ENCODE data around the gene CASQ1.

The CASQ1 gene

DNA sequence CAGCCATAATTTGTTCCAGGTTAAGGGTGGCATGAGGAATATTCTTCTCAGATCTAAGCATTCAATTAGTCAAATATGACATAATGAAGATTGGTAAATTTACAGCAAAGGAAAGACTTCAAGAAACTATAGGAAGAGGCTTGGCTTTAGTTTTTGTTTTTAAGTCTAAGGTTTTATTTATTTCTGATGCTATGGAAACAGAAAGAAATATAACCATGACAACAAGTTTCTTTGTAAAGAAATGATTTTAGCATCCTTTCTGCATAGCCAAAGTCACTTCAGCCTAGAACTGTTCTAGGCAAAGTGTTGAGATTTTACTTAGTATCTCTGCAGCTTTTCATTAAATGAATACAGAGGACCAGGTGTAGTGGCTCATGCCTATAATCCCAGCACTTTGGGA, 42.5 kb downstream of the CASQ1 start:
- no peak for DNase-seq

DNA sequence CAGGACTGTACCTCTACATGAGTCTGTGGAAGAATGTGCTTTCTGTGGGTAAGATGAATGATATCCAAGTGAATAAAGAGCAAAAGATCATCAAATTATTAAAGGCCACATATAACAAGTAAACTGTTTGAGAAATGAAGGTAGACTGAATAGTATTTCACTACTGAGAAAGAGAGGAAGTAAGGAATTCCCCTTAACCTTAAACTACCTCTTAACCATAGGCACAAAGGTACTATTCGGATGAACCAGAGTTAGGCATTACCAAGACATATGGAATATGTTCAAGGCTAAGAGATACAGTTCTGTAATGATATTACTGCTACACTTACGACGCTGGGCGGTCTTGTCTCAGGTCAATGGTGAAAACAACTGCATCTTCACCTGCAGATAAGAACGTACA, 46.4 kb downstream of the CASQ1 start:
- no peak for DNase-seq

DNA sequence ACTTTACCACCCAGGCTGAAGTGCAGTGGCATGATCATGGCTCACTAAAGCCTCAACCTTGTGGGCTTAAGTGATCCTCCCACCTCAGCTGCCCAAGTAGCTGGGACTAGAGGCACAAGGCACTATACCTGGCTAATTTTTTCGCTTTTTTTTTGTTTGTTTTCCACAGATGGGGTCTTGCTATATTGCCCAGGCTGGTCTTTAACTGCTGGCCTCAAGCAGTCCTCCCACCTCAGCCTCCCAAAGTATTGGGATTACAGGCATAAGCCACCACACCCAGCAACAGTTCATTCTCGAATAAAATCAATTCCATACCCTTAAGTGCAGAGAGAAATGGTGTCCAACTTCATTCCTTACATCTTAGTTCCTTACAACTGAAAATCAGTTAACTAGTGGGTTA, 47.2 kb downstream of the CASQ1 start:
- DNase-seq = no peak

DNA sequence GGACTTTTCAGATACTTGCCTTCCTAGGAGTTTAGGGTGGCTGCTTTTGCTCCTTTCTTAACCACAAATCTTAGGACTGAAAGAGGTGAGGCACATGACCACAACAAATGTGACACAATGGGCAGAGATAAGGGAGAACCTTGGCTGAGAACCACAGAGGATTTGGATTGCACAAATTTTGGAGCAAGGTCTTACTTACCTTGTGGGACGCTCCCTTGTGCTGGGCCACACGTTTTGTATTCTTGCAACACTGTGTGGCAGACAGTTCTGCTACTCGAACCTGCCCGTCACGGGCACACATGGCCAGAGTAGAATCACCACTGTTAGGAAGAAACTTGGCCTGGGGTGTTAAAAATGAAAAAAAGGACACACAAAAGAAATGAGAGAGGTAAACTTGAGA, 48.0 kb downstream of the CASQ1 start:
- DNase-seq = no peak

DNA sequence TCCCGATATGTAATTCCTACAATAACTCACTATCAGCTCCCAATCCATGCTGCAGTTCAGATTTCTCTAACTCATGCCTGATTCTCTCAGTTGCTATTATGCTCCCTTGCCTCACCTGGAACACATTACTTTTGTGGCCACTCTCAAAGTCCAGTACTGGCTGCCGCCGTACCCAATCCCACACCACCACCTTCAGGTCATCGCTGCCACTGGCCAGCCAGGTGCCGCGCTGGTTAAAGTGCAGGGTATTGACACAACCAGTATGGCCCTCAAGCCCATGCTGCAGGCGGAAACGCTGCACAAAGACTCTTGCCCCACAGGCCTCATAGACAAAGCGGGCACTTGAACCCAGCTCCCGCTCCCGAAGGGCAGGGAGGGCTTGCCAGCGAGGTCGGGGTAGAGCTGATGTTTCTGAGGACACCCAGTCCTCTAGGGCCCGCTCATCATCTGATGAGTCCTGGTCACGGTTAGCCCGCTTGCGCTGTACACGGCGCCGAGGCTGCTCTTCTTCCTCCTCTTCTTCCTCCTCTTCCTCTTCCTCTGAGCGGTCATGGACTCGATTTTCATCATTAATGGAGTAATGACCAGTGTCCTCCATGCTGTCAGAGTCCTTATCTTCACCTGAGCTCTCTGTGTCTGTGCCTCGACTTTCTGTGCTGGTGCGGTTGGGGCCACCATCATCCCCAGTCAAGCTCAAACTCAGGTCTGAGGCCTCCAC, 49.4 kb downstream of the CASQ1 start:
- DNase-seq = no peak

DNA sequence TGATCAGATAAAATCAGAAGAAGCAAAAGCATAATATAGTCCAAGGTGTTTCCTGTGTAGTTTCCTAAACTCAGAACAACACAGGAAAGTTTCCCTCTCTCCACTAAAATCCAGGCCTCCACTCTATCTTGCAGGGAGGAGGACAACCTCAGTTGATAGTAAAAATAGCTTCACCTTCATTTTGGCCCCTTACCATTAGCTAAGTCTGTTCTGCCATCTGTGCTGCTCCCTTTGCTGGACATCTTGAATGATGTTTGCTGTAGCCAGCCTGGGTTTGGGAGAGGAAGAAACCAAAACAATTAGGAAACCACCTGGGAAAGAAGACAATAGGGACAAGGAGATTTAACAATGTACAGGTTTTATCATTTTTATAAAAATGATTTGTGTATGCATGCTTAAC, 53.4 kb downstream of the CASQ1 start:
- DNase-seq = no peak

DNA sequence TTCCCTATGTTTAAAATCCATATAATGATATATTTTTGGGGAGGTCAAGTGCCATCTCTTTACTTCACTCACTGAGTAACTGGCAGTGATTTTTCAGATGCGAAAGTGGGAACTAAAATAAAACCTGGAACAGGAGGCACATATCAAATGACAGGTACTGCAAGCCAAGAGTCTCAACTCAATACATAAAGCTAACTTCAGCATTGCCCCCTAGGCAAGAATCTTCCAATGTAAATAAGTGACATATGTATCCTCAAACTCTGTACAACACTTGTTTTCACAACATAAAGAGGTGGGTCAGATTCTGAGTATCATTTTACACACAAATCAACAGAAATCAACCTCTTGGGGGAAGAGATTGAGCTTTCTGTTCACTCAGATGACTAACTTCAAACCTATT, 53.8 kb downstream of the CASQ1 start:
- no peak for DNase-seq

DNA sequence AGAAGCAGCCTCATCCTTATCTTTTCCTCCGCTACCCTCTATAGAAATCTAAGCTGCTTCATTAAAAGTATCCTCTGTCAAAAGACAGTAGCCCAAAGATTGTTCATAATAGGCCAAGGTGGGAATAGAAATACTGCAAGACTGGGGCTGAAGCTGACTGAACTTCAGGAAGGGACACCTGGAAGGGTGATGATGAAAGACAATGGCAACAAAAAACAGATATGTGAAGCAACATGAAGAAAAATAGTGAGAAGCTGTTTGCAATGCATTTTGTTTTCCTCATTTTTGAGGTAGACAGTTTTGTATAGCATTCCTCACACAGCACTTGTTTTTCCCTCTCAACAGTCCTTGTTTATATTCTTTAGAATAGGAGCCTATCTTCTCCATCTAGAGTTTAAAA, 55.1 kb downstream of the CASQ1 start:
- no peak for DNase-seq

DNA sequence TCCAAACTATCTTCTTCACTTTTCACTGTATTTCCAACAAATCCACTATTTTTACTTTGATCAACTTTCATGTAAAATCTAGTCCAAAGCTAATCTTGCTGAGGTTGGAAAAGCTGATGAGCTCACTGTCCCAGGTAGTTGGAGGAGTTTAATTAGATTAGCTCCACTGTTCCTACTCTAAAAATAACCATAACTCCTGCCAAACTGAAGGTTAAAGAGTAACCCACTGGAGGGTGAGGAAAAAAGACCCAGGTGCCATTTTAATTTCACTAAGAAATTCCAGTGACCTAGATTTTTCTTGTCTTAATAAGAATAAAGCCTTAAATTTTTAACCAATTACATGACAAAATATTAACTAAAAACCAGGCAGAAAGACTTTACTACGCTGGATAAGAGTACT, 56.7 kb downstream of the CASQ1 start:
- DNase-seq = no peak

DNA sequence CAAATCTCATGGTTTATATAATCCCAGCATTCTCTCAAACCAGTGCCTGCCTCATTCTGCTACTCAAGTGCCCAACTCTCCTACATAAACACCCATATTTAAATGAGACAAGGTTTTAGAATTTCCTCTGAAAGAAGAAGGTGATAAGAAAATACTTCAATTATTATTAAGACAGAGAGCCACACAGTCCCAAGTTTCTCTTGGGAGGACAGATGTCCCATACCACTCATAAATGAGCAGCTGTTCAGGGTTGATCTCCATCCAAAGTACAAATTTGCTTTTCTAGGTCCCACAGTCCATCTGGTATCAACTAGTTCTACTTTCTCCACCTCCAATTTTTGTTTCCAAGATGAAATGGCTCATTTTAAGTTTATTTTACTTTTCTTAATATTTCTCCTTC, 60.6 kb downstream of the CASQ1 start:
- DNase-seq = no peak

All from stimulated activated CD4-positive, alpha-beta T cell treated with anti-CD3 and anti-CD28 coated beads, Interleukin-15, amount 100 ng/mL, for 24 hours (primary cell).